ENCODE data around the gene PIK3CA. TPM values are rescaled to one million over a fixed set of nuclear protein-coding genes. Genes with fewer than 3 reads are reported as not detected.
"Not testable (repeated sequence)": the region's sequence is repeated elsewhere in the genome, so short reads cannot be mapped to it uniquely, and the experiment has no call there.

Gene PIK3CA
- polyA plus RNA-seq, 5 donors = 20.7 to 35.3 (median 32.5) TPM

DNA sequence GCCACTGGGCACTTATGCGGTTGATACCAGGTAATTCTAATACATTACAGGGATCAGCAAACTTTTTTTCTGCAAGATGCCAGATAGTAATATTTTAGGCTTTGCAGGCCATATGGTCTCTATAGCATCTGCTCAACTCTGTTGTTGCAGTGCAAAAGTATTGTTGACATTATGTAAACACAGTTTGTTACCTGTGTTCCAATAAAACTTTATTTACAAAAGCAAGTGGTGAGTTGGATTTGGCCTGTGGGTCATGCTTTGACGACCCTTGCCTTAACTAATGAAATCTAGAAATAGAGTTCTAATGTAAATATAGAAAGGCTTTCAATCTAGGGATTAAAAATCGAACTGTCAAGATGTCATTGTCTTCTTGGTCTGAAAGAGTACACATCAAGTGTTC lies 44.4 kb downstream of the PIK3CA start:
- no peak for DNase-seq

DNA sequence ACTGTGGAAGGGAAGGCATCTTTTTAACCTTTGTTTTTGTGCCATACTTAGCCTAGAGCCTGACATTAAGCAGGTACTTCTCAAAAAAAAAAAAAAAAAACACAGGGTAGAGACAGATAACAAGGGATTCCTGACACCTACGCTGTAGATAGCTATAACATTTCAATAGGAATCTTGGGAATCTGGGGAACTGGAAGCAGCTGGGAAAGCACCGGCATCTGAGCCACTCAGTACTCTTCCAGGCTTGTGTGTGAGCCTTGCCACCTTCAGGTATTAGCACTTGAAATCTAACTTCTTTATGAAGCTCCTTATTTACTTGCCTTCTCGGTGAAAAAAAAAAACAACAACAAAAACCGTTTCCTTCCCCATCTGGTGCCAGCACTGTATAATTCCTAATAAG lies 46.8 kb downstream of the PIK3CA start:
- DNase-seq = no peak

DNA sequence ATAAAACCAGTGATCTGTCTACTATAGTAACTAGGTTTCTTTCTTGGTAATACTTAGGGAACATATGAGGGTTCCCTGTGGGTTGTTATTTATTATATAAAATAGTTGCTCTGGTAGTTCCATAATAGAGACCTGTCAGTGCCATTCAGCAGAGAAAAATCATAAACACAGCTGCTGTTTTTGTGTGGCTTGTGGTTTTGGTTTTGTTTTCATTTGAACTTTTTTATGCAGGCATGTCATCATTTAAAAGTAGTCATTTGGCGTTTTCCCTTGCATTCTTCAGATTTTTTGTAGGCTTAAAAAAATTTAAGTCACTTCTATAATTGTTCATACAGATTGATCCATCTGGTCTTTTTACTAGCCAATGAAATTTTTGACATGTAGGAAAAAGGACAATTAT lies 47.9 kb downstream of the PIK3CA start:
- no peak for DNase-seq

DNA sequence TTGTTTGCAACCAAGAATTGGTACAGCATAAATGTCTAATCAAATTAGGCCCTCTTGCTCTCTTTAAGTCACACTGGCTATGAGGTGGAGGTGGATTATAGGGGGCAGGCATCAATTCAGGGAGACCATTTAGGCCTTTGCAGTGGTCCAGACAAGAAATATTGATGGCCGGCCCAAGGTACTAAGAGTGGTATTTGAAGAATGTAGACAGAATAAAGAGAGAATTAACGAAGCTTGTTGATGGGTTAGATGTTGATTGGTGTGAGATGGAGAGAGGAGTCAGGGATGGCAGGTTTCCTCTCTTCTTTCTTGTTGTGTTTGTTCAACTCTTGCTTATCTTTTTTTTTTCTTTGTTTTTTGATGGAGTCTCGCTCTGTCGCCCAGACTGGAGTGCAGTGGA lies 48.5 kb downstream of the PIK3CA start:
- no peak for DNase-seq

DNA sequence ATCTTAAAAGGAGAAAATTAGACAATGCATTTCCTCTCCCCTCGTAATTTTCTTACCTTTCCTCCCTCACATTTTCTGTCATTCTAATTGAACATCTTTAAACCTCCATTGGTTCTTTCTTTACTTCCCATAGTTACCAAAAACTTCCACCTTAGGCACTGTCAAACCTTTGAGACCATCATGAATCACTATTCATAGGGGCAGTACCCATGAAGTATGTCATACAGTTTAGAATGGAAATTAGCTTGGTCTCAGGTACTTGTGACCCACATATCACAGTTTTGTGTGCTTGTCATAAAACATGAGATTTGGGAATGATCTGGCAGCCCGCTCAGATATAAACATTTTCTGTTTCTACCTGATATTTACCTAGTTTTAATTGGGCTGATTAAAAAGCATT lies 52.6 kb downstream of the PIK3CA start:
- no peak for DNase-seq

DNA sequence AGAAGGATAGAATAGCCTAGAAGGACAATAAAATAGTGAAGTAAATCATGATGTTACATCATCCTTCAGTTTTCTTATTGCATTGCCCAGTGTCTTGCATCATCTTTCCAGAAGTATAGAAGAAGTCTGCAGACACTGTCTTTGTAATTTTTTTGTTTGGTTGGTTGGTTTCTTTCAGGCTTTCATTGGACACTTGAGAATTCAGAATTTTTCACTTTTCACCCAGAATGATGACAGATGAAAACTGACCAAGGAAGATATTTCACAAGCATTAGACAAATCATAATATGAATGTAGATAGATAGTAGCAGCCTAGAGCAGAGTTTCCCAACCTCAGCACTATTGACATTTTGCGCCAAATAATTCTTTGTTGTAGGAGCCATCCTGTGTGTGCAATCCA lies 67.4 kb downstream of the PIK3CA start:
- not testable (repeated sequence) for DNase-seq

DNA sequence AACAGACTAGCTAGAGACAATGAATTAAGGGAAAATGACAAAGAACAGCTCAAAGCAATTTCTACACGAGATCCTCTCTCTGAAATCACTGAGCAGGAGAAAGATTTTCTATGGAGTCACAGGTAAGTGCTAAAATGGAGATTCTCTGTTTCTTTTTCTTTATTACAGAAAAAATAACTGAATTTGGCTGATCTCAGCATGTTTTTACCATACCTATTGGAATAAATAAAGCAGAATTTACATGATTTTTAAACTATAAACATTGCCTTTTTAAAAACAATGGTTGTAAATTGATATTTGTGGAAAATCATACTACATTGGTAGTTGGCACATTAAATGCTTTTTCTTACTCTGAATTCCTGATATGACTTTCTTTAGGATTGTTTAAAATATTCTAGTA lies 70.1 kb downstream of the PIK3CA start:
- DNase-seq = not testable (repeated sequence)

DNA sequence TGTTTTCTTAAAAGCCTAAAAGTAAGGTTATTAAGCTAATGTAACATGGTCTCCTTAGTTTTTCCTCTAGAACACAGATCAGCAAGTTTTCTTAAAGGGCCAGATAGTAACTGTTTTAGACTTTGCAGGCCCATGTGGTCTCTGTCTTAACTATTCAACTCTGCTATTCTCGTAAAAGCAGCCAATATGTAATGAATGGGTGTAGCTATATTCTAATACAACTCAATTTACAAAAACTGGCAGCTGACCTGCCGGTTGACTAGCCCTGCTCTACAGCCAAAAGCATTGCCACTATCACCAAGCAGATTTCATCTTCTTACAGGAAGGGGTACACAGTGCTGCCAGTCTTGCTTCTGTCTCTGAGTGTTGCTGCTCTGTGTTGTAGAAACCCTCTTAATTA lies 75.4 kb downstream of the PIK3CA start:
- no peak for DNase-seq

DNA sequence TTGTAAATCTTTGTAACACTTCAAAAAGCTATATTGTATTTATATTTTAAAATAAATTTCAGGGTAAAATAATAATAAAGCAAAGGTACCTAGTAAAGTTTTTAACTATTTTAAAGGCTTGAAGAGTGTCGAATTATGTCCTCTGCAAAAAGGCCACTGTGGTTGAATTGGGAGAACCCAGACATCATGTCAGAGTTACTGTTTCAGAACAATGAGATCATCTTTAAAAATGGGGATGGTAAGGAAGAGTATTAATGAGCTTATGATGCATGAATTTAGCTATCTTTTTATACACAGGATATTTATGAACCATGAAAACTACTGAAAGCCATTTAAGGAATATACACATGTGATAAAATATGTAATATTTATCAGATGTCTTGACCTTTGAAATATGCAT lies 76.4 kb downstream of the PIK3CA start:
- no peak for DNase-seq

DNA sequence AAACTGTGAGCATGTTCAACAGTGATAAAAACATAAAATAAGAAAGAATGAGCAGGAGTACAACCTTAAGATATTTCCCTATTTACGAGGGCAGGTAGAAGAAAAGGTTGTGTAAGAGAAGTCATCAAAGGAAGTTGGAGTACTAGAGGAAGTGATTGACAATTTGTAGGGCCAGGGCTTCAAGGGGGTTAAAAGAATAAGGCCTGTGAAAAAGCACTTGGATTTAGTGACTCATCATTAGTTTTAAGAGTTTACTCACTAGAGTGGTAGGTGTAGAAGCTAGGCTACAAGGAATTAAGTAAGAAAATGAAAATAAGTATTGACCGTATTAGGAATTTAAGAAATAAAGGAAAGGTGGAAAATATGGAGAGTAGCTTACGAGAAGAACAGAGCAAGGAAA lies 79.2 kb downstream of the PIK3CA start:
- DNase-seq = no peak

DNA sequence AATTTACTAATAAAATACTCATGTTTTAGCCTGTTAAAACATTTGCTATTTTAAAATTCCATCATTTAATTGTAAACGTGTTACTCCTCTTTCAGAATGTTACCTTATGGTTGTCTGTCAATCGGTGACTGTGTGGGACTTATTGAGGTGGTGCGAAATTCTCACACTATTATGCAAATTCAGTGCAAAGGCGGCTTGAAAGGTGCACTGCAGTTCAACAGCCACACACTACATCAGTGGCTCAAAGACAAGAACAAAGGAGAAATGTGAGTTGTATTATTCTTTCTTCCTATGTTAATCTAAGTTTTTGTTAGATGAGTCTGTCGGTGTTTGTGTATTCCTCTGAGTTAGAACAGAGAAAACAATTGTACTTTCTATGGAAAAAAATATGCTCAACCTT lies 81.0 kb downstream of the PIK3CA start:
- DNase-seq = no peak

DNA sequence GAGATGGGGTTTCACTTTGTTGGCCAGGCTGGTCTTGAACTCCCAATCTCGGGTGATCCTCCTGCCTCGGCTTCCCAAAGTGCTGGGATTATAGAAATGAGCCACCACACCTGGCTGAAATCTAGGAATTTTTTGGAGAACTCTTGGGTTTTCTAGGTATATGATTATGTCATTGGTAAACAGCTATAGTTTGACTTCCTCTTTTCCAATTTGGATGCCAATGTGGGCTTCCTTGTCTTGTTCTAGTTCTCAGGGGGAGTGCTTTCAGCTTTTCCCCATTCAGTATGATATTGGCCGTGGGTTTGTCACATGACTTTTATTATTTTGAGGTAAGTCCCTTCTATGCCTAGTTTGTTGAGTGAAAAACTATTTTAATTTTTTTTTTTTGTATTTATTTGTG lies 84.9 kb downstream of the PIK3CA start:
- no peak for DNase-seq

DNA sequence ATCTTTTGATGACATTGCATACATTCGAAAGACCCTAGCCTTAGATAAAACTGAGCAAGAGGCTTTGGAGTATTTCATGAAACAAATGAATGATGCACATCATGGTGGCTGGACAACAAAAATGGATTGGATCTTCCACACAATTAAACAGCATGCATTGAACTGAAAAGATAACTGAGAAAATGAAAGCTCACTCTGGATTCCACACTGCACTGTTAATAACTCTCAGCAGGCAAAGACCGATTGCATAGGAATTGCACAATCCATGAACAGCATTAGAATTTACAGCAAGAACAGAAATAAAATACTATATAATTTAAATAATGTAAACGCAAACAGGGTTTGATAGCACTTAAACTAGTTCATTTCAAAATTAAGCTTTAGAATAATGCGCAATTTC lies 86.0 kb downstream of the PIK3CA start:
- no peak for DNase-seq

DNA sequence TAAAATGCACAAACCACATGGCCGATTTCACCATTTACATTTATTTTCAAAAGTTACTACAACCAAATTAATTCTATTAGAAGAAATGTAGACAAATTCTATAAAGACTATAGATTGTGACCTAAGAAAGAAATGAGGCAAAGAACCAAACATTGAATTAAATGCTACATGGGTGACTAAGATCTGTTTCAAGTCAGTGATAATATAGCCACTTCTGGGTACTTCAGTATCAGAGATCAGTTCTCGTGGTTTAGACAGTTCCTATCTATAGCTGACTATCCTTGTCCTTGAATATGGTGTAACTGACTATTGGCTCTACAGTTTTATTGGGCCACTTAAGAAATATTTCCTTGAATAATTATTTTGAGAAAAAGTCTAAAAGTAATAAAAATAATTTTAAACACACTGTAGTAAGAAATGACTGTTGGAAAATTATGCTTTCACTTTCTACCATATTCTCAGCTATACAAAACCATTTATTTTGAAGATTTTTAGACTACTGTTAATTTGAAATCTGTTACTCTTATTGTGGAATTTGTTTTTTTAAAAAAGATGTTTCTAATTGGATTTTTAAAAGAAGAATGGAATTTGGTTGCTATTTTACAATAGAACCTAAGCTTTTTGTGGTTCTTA lies 88.6 kb downstream of the PIK3CA start:
- no peak for DNase-seq

DNA sequence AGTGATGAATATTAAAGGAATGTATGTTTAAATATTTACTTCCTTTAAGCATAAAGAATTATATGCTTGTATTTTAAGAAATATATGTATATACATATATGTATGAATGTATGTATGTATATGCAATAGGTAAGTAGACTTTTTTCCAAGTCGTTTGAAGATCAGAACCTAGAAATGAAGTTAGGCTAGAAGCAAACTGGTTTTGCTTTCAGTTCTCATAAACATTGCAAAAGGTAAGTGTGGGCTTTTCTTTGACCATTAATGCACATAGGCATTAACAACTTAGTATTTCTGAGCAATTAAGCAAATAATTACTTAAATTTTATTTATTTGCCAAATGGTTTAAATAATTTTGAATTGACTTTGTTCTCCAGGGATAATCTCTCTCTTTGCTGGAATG lies 92.1 kb downstream of the PIK3CA start:
- not testable (repeated sequence) for DNase-seq

DNA sequence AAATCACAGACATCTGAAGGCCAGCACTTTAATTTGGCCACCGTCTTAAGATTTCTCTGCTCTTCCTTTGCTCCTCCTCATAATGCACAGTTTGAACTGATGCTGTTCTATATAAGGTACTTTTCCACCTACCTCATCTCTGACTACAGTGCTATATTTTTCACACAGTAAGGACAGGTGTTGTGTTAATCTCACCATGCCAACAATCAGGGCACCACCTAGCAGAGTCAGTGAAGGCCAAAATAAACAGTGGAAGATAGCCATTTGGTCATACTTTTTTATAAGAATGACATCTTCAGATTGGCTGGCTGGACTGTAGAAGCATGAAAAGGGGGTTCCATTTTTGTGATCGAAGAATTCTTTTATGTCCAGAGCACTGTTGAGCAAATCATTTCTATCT lies 94.7 kb downstream of the PIK3CA start:
- DNase-seq = not testable (repeated sequence)

DNA sequence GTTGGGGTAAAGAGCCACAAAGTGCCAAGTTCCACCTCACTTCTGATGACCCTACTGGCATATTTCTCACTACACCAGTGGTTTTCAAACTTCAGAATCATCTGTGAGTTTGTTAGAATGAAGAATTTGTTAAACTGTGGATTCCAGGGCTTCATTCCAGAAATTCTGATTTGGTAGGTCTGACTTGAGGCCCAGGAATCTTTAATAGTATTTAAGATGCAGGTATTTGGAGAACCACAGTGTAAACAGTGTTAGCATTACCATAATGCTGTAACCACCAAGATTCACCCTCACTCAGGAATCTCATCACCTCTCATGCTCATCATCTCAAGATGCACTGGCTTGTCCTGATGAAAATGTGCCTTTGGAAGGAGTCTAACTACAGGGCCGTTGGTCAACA lies 96.7 kb downstream of the PIK3CA start:
- no peak for DNase-seq

DNA sequence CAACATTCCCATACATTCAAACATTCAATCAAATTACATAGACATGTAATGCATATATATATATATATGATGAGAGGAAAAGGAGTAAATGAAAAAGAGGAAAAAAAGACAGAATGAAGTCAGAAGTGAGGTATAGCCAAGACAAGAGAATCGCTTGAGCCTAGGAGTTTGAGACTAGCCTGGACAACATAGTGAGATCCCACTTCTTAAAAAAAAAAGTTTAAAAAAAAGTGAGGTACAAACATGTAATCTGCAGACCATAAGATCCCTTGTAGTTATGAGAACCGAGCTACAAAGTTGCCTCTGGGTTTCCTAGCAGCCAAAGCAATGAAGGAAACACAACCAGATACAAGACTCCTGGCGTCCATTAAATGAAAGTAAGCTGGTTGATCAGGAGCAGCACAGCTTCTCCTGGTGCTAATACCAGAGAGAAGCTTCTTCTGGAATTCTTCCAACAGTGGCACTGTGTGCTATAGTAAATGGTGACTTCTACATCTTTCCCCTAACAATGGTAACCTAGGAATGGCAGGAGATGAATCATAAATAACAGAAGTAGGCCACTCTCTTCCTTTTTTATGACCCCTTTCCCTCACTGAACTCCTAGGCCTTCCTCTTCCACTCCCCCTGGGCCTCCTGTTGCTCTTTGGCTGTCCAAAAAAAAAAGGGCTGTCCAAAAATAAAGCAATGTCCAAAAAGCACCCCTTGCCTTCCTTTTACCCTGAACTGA lies 99.3 kb downstream of the PIK3CA start:
- no peak for DNase-seq

DNA sequence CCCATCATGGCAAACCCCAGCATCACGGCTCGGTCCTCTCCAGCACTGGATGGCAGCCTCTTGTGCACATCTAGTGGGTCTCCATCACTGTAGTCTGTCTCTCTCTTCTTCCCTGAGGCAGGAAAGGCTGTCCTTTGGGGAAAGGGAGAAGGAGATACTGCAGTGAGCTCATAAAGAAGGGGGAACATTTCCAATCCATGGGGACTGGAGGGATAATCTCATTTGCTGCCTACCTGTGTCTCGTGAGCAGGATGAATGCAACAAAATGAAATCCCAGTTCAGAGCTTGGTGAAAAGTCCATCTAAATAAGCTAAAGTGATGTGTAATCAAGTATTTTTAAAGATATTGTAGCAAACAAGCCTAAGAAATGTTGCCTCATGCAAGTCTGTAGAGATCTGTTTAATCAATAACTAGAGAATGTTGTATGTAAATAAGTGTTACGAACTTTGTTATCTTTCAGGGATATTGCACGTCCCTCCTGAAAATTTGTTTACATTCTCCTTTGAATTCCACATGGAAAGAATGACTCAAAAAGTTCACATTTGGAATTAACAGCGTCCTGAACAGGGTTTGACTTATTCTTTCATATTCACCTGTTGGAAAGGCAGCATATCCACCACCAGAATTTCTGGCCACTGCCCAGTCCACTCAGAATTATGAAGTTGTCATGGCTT lies 102.8 kb downstream of the PIK3CA start, which contains the start of gene KCNMB3:
TSS of gene KCNMB3 (minus strand) at position 312 of the 674 bp plus-strand sequence. CDS start at position 188, 124 bp downstream.
- no peak for DNase-seq

DNA sequence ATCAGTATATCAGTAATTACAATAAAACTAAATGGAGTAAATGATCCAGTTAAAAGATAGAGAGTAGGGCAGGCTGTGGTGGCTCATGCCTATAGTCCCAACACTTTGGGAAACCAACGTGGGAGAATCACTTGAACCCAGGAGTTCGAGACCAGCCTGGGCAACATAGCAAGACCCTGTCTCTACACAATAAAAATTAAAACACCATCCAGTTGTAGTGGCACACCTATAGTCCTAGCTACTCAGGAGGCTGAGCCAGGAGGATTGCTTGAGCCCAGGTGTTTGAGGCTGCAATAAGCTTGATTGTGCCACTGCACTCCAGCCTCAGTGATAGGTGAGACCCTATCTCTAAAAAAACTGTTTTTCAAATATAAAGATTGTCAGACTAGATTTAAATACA lies 108.7 kb downstream of the PIK3CA start:
- no peak for DNase-seq

DNA sequence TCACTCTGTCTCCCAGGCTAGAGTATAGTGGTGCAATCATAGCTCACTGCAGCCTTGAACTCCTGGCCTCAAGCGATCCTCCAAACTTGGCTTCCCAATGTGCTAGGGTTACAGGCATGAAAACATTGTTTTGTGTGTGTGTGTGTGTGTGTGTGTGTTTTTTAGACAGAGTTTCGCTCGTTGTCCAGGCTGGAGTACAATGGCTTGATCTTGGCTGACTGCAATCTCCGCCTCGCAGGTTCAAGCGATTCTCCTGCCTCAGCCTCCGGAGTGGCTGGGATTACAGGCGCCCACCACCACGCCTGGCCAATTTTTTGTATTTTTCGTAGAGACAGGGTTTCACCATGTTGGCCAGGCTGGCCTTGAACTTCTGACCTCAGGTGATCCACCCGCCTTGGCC lies 109.6 kb downstream of the PIK3CA start:
- DNase-seq = not testable (repeated sequence)

DNA sequence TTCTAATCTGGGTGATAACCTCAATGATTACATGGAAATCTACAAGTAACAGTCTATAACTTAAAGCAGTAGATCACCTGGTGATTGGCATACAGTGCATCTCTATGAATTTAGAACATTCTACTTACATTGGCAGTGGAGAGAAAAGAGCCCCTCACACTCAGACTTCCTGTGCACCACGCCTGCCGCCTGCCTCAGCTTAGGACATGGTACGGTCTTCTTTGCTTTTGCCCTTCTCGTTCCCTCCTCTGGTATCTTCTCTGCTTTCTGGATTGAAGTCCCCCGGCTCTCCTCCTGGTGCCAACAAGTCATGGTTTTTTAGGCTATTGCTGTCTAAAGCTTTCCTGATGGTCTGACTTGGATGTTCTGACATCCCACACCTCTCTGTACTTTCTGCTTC lies 110.7 kb downstream of the PIK3CA start:
- DNase-seq = no peak
